GM19351 (cell line): ENCODE data around the gene AP2B1.
"Not testable (repeated sequence)": the region's sequence is repeated elsewhere in the genome, so short reads cannot be mapped to it uniquely, and the experiment has no call there.

Experiments
- ATAC-seq: cut with Tn5 transposase; IDR thresholded peaks from one replicate; pipeline ENCODE4 v1.9.1; 2021; ENCODE audit warnings: mild to moderate bottlenecking, moderate library complexity; ENCODE audit not compliant: unreplicated experiment

AP2B1 gene

DNA sequence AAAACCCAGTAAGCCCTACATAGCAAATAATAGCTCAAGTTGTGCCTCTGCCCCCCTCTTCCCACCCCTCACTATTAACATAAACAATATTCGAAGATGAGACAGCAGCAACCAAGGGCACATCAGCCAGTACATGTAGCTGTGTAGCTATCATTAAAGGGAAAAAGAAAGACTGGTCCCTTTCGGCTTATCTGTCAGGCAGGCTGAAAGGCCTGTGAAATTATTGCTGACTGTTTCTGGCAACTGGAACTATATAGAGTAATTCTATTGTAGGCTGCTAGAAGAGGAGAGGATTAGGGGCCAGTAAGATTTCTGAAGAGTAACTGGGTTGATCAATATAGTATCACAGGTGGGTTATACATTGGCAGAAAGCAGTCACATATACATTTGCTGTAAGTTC is 107.8 kb downstream of the AP2B1 start:
- ATAC-seq: no peak

DNA sequence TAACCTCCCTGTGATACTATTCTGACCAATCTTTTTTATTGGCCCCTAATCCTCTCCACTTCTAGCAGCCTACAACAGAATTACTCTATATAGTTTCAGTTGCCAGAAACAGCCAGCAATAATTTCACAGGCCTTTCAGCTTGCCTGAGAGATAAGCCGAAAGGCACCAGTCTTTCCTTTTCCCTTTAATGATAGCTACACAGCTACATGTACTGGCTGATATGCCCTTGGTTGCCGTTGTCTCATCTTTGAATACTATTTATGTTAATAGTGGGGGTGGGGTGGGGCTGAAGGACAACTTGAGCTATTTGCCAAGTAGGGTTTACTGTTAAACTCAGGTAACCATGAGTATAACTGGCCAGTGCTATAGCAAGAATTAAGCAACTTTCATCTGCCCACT is 108.5 kb downstream of the AP2B1 start:
- ATAC-seq: no peak

- no peak for ATAC-seq
Observed at GRCh38 chr17:35698800-35699199, 111.7 kb downstream of the AP2B1 start.

DNA sequence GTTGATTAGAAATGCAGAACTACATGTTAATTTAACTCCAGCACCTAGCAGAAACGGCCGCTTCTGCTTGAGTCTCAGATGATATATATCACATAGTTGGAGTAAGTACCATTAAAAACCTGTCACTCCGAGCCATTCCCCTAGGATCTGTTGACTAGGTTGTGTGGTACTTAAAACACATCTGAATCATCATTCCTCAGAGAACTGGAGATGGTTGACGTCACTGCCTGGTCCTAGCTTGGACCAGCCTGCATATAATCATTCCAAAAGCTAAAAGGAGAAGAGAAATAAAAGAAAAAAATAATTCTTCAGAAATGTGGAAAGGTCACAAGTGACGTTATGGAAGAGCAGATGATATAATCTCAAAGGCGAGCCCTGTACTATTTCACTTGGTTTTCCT is 113.0 kb downstream of the AP2B1 start:
- no peak for ATAC-seq

- ATAC-seq: no peak
Observed at GRCh38 chr17:35701491-35701890, 114.4 kb downstream of the AP2B1 start.

DNA sequence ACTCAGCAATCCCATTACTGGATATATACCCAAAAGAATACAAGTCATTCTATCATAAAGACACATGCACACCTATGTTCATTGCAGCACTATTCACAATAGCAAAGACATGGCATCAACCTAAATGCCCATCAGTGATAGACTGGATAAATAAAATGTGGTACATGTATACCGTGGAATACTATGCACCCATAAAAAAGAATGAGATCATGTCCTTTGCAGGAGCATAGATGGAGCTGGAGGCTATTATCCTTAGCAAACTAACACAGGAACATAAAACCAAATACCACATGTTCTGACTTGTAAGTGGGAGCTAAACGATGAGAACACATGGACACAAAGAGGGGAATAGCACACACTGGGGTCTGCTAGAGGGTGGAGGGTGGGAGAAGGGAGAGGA is 116.2 kb downstream of the AP2B1 start:
- not testable (repeated sequence) for ATAC-seq

GRCh38 chr17:35705230-35705629 is 118.1 kb downstream of the AP2B1 start:
- no peak for ATAC-seq

DNA sequence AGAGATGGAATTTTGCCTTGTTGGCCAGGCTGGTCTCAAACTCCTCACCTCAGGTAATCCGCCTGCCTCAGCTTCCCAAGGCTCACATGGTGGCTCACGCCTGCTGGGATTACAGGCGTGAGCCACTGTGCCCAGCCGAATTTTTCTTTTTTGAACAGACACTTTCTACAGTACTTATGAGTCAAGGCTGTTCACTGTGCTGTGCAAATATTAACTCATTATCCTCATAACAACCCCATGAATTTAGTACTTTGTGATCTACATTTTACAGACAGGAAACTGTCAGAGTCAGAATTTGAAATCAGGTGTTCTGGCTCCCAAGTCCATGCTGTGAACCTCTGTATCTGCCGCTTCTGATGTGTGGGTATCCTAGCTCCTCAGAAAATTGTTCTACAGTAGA is 118.6 kb downstream of the AP2B1 start:
- ATAC-seq: no peak

DNA sequence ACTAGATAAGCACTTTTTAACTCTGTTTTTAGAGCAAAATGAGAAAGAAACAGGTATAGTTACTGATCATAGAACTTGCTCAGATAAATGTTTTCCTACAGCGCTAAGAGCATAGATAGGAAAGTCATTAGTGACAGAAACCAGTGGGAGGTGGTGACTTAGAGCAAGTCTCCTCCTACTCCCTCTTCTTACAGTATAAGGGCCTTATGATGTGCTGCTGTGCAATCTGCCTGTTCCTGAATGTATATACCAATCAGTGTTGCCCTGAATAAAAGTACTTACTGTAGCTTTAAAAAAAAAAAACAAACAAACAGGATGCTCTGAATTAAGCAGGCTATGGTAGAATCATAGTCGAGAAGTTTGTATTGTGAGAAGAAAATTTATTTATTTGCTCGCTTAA is 121.0 kb downstream of the AP2B1 start:
- no peak for ATAC-seq

- no peak for ATAC-seq
Observed at GRCh38 chr17:35708951-35709350, 121.8 kb downstream of the AP2B1 start.

DNA sequence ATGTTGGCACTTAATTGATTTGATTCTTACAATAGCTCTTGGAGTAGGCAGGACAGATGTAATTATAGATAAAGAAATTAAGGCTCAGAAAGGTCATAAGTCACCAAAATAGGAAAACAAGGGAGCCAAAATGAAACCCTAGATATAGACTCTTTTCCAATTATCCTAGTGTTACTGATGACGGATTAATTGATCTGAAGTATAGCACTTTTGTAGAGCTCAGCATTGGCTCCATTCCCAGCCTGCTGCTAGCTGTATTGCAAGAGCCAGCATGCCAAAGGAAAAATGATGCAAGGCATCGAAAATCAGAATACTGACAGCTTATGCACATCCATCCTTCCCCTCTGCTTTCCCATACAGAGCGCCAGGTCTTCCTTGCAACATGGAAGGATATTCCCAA is 122.8 kb downstream of the AP2B1 start:
- no peak for ATAC-seq

- no peak for ATAC-seq
Observed at GRCh38 chr17:35710950-35711349, 123.8 kb downstream of the AP2B1 start.

DNA sequence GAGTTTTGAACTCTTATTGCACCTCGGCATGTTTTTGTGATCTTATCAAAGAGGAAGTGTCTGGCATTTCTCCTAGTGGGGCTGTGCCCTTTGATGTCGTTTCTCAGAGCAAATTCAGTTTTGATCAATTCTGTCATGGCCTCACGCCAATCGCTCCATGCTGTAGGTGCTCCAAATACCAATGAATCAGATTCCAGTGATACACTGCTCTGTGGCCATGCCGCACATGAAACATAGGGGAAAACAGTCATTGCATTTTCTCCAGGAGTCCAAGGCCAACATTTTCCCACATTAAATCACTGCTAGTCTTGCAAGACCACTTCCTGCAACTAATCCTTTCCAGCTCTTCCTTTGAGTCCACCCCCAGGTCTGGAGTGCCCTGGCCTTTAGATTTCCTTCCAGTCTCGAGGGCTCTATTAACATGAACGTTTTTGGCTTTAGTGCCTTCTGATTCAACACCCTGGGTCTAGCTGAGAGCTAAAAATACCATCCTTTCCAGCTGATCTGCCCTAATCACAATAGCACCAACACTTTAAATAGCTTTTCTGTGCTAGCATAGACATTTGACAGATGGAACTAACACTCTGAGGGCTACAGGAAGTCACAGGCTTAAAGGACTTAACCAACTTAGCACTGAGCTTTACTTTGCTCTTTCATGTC is 126.1 kb downstream of the AP2B1 start:
- ATAC-seq: no peak

DNA sequence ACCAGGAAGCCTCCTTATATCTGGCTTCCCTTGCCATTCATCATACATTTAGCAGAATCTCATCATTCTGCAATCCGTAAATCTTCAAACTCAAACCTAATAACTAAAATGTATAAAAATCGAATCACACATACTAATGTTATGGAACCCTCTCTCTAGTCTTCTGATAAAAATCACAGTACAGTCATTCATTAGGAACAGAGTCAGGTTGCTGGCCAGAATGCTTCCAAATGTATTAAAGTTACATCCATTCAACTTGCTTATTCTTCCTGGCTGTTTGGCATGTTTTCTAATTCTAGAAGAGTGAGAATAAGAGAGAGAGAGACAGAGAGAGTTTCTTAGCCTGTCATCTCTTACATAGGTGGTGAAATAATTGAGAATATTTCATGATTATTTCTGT is 127.9 kb downstream of the AP2B1 start:
- ATAC-seq: no peak

GRCh38 chr17:35715416-35715815 is 128.3 kb downstream of the AP2B1 start:
- no peak for ATAC-seq

DNA sequence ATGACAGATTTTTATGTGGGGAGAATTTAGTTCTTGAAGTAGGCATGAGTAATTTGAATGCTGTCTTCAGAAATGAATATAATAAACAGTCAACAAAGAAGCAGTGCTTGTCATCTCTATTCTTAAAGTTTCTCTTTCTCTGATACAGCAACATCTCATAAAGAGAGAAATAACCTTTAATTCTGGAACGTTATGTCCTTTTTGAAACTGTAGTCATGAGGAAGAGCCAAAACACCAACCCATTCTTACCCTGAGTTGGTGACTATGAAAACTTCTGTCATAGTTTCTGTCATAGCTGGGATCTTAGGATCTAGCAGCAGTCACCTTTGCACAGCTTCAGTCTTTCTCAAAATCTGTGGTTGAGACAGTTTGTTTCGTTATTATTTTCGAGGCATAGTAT is 129.1 kb downstream of the AP2B1 start:
- no peak for ATAC-seq

DNA sequence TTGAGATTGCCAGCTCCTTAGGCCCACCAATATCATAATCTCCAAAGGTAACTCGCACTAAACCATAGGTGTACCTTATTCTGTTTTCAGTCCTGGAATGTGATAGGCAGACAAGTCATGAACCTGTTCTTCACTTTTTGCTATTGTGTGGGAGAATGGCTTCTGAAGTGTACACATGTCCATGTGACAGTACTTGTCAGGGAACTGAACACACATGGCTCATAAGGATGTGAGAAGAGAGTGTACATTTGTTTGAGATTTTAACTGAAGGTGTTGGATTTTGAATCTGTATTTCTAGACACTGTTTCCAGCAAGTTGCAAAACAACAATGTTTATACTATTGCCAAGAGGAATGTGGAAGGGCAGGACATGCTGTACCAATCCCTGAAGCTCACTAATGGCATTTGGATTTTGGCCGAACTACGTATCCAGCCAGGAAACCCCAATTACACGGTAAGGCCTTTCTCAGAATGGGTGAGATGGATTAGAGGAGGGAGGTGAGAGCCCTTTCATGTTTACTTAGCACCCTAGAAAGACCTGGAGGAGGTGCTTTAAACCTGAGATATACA is 129.9 kb downstream of the AP2B1 start:
- ATAC-seq: no peak

GRCh38 chr17:35717475-35717874 is 130.4 kb downstream of the AP2B1 start:
- ATAC-seq: no peak

DNA sequence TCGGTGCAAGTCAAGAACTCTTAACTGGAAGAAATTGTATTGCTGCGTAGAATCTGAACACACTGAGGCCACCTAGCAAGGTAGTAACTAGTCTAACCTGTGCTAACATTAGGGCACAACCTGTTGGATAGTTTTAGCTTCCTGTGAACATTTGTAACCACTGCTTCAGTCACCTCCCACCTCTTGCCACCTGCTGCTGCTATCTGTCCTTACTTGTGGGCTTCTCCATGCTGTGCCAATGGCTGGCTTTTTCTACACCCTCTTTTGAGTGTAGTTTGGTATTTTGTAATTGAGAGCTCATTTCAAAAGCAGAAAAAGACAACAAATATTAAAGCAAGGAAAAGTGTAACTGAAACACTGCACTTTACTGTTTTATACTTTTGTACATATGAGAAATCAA is 136.6 kb downstream of the AP2B1 start:
- no peak for ATAC-seq

DNA sequence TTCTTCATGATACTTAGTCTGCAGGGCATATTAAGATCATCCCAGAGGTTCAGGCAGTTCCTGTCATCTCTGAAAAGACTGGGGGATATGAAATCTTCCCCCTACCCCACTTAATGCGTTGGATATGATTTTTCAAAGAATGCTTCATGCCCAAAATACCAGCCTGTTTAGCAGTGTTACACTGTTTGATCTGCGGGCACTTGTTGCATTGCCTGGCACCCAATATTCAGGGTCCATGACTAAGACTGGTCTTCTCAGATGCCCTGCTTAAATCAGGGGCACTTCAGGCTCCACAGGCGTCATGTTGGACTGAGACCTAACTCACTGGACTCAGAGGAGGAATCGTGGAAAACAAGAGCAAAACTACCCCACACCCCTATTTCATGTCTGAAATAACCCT is 137.9 kb downstream of the AP2B1 start:
- no peak for ATAC-seq

GRCh38 chr17:35725802-35726126 is 138.6 kb downstream of the AP2B1 start:
- ATAC-seq: no peak

DNA sequence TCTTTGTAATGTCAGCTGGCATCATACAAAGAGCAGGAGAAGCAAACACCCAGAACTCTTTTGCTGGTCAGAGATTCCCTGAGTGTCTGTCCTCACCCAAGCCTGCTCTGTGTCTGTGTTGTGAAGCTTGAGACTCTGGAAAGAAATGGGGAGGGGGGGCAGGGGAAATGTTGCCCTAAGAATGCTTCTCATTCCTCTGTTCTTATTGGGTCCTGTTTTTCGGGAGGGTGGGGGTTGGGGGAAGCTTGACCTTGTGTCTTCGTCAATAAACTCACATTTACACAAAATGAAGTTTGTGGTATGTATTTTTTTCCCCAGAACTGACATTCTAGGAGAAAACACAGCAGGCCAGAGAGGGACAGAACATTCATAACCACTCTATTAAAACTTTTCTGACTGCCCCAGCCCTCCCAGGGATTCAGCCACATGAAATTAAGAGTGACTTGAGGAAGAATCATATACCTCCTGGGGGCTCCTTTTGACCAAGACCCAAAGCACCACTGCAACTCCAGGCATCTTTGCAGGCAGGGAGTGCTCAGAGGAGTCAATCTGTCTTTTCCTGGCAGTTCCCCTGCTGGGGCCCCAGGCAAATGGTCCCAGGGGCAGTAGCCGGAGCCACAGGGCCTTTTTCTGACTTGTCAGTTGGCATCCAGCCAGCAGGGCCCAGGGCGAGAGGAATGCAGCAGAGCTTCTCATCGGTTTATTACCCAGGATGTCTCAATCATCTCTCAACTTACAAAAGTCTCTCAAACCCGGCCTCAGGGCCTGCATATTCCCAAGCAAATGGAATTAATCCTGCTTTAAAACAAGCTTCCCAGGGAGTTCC is 139.2 kb downstream of the AP2B1 start:
- no peak for ATAC-seq
